ENCODE data around the gene APOBEC3G. TPM values are rescaled to one million over a fixed set of nuclear protein-coding genes. Genes with fewer than 3 reads are reported as not detected.
A peak's percentile ranks its signal among the peaks of the same experiment; 100 is the strongest.

Gene APOBEC3G
- total and polyA plus RNA-seq, 2 donors (not counting 1 experiment from before 2014, with no cell fraction given), result 94.2 to 96.6 TPM

DNA sequence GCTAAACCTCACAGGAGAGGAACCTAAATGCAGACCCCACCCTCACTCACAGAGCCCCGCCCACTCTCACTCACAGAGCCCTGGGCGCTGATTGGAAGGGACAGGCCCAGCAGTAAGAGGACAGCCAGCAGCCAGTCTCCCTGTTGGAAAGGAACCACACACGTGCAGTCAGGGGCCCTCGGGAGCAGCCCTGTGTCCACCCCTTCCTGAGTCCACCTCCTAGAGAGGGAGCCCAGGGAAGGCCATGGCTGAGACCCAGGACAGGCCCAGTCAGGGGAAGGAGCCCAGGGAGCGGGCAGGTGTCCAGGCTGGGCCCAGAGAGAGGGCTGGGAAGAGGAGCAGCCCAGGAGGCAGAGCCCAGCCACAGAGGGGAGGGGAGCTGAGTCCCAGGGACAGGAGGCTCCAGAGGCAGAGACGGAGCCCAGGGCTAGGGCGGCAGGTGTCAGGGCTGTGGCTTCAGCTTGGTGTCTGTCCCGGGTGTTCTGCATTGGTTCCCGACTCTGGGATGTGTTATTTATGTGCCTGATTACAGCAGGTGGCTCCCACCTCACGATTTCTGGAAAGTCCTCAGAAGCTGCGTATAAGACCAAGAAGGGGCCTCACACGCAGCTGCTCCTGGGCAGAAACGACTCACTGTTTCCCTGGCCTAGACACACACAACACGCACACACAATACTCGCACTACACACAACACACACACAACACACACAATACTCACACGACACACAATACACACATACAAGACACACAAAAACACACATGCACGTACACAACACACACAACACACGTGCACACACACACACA, 11.0 kb downstream of the APOBEC3G start:
- no peak overlapping the region for H3K4me3 Mint-ChIP-seq
- no peak overlapping the region for H2AFZ ChIP-seq (ENCODE audit: insufficient read depth, low read depth, low read length, poor library complexity, severe bottlenecking)
- H3K36me3 ChIP-seq (replicated peaks in 1 of 2; ENCODE audit: control extremely low read depth in 1 of 2, control insufficient read depth in 1 of 2, extremely low read depth in 1 of 2, insufficient read depth in 2 of 2, low read length in 1 of 2), result peaks cover 5 to 33% of the 10 kb centered on the region in 2 experiments
- CTCF ChIA-PET, result interaction anchor here (0.6 to 1.2 kb wide), 3 partner anchors 21 to 62 kb away, joined by 3 read pairs; no protein-coding TSS in a partner anchor
- H3K4me3 ChIP-seq (ENCODE audit: control extremely low read depth in 1 of 5, extremely low read depth in 1 of 5, insufficient read depth in 1 of 5, low read depth in 2 of 5, low read length in 4 of 5), result no peak overlapping the region
- no peaks in the 10 kb centered on the region for H4K20me1 ChIP-seq (ENCODE audit: control insufficient read depth, insufficient read depth, low read length, poor library complexity, severe bottlenecking)
- no peaks in the 10 kb centered on the region for H3K9me3 ChIP-seq (ENCODE audit: control extremely low read depth in 1 of 3, control insufficient read depth in 2 of 3, insufficient read depth in 1 of 3, low read length in 2 of 3)
- intact Hi-C loops (cut with micrococcal nuclease), result no loop called here
- no peak overlapping the region for H3K27ac ChIP-seq (ENCODE audit: low read length in 2 of 2)
- no peak for DNase-seq
- TF ChIP-seq, protein P1, sequence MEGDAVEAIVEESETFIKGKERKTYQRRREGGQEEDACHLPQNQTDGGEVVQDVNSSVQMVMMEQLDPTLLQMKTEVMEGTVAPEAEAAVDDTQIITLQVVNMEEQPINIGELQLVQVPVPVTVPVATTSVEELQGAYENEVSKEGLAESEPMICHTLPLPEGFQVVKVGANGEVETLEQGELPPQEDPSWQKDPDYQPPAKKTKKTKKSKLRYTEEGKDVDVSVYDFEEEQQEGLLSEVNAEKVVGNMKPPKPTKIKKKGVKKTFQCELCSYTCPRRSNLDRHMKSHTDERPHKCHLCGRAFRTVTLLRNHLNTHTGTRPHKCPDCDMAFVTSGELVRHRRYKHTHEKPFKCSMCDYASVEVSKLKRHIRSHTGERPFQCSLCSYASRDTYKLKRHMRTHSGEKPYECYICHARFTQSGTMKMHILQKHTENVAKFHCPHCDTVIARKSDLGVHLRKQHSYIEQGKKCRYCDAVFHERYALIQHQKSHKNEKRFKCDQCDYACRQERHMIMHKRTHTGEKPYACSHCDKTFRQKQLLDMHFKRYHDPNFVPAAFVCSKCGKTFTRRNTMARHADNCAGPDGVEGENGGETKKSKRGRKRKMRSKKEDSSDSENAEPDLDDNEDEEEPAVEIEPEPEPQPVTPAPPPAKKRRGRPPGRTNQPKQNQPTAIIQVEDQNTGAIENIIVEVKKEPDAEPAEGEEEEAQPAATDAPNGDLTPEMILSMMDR (IDR thresholded peaks at IDR 0.05), result no peak
- TF ChIP-seq EZH2 (IDR thresholded peaks at IDR 0.05; ENCODE audit: borderline replicate concordance, insufficient read depth, low read depth, low read length, poor library complexity, severe bottlenecking), result no peak
- H3K27ac Mint-ChIP-seq, result peak overlapping the region; percentile 61
- POLR2A ChIA-PET, result interaction anchor here (0.8 to 1.2 kb wide), 3 partner anchors 9 to 21 kb away, joined by 3 read pairs; partner anchors contain the start of gene APOBEC3H
- H3K4me1 Mint-ChIP-seq, result peaks cover 41% of the 10 kb centered on the region
- peaks cover 20 to 26% of the 10 kb centered on the region in 2 donors for H3K4me1 ChIP-seq (ENCODE audit: control insufficient read depth in 2 of 2, insufficient read depth in 2 of 2, low read length in 2 of 2)
- no peaks in the 10 kb centered on the region for H3K27me3 Mint-ChIP-seq
- H3K4me2 ChIP-seq (replicated peaks; ENCODE audit: low read depth, low read length, poor library complexity, severe bottlenecking), result no peak overlapping the region
- no peaks in the 10 kb centered on the region for H3K9me3 Mint-ChIP-seq (ENCODE audit: insufficient read depth)
- H3K9ac ChIP-seq (ENCODE audit: low read length), result no peak overlapping the region
- peaks cover 13% of the 10 kb centered on the region for H3K79me2 ChIP-seq (ENCODE audit: control insufficient read depth, insufficient read depth, low read length)
- no peaks in the 10 kb centered on the region for H3K27me3 ChIP-seq (replicated peaks in 1 of 4; ENCODE audit: control extremely low read depth in 1 of 4, control insufficient read depth in 3 of 4, insufficient read depth in 4 of 4, low read length in 3 of 4)
- no peak for ATAC-seq (ENCODE audit: low read depth)
- whole genome bisulfite sequencing (ENCODE audit: insufficient coverage), result 92% methylated on average over 16 of the region's 18 CpGs

DNA sequence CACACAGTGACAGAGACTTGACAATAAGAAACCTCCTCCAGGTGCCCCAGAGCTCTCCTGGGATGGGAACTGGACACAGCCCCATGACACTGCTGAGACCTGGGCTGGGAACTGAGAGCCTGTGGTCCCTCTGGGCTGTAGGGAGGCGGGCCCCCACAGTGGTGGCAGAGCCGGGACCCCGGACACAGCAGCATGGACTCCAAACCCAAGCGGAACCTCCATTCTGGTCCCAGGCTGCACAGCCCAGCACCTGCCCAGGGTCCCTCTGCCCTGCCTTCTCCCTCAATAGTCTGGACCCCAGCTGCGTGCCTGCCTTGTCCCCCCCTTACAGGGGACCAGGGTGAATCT, 11.6 kb downstream of the APOBEC3G start:
- Histone ChIP-seq H4K20me1 (ENCODE audit: control insufficient read depth, insufficient read depth, low read length, poor library complexity, severe bottlenecking) (no peaks in the 10 kb centered on the region), H3K9me3 (ENCODE audit: control extremely low read depth in 1 of 3, control insufficient read depth in 2 of 3, insufficient read depth in 1 of 3, low read length in 2 of 3) (no peaks in the 10 kb centered on the region), H3K79me2 (ENCODE audit: control insufficient read depth, insufficient read depth, low read length) (peaks cover 7% of the 10 kb centered on the region), H3K27ac (ENCODE audit: low read length in 2 of 2) (no peak overlapping the region), H3K4me3 (ENCODE audit: control extremely low read depth in 1 of 5, extremely low read depth in 1 of 5, insufficient read depth in 1 of 5, low read depth in 2 of 5, low read length in 4 of 5) (no peak overlapping the region), H3K36me3 (replicated peaks in 1 of 2; ENCODE audit: control extremely low read depth in 1 of 2, control insufficient read depth in 1 of 2, extremely low read depth in 1 of 2, insufficient read depth in 2 of 2, low read length in 1 of 2) (peaks cover 5 to 30% of the 10 kb centered on the region in 2 experiments), H3K4me2 (replicated peaks; ENCODE audit: low read depth, low read length, poor library complexity, severe bottlenecking) (no peak overlapping the region), H3K4me1 (ENCODE audit: control insufficient read depth in 2 of 2, insufficient read depth in 2 of 2, low read length in 2 of 2) (peaks cover 20 to 26% of the 10 kb centered on the region in 2 donors), H3K9ac (ENCODE audit: low read length) (no peak overlapping the region), H2AFZ (ENCODE audit: insufficient read depth, low read depth, low read length, poor library complexity, severe bottlenecking) (no peak overlapping the region), H3K27me3 (replicated peaks in 1 of 4; ENCODE audit: control extremely low read depth in 1 of 4, control insufficient read depth in 3 of 4, insufficient read depth in 4 of 4, low read length in 3 of 4) (no peaks in the 10 kb centered on the region)
- intact Hi-C loops (cut with micrococcal nuclease), result no loop called here
- TF ChIP-seq EZH2 (IDR thresholded peaks at IDR 0.05; ENCODE audit: borderline replicate concordance, insufficient read depth, low read depth, low read length, poor library complexity, severe bottlenecking), result no peak
- TF ChIP-seq, protein P1 (IDR thresholded peaks at IDR 0.05), result no peak
- no peaks in the 10 kb centered on the region for H3K9me3 Mint-ChIP-seq (ENCODE audit: insufficient read depth)
- CTCF ChIA-PET, result interaction anchor here (0.6 to 1.4 kb wide), 4 partner anchors 9 to 62 kb away, joined by 3 to 4 read pairs (median 3); no protein-coding TSS in a partner anchor
- POLR2A ChIA-PET, result interaction anchor here (0.8 to 1.2 kb wide), 3 partner anchors 9 to 21 kb away, joined by 3 read pairs; partner anchors contain the start of gene APOBEC3H
- 83% methylated on average over 5 of the region's 5 CpGs for WGBS (ENCODE audit: insufficient coverage)
- no peak for DNase-seq
- no peak for ATAC-seq (ENCODE audit: low read depth)
- no peak overlapping the region for H3K4me3 Mint-ChIP-seq
- no peaks in the 10 kb centered on the region for H3K27me3 Mint-ChIP-seq
- H3K4me1 Mint-ChIP-seq, result peaks cover 41% of the 10 kb centered on the region
- H3K27ac Mint-ChIP-seq, result no peak overlapping the region
